Left cardiac atrium (tissue), 4 donors: ENCODE results near the gene TRPV5. TPM values are rescaled to one million over a fixed set of nuclear protein-coding genes. Genes with fewer than 3 reads are reported as not detected.

Experiments
- ATAC-seq, 2 donors: fragments of 200-7000 bp; cut with Tn5 transposase; one replicate each; pipeline ENCODE4 v1.9.1; 2020; ENCODE audit warnings: mild to moderate bottlenecking in 2 of 2, moderate library complexity in 2 of 2
- DNase-seq: peaks from one replicate; pipeline ENCODE4 v3.0.0-alpha.2; 2020
- intact Hi-C, 2 donors: fragments of 100-400 bp; cut with DNase I; formaldehyde crosslinking; loops; one replicate each; pipeline versions ENCODE4 v1.14.1 to v1.15.1; 2022 to 2023
- total RNA-seq, 2 donors: library from RNA; stranded (reverse); fragmentation: NEBNext Ultra II Directional; extraction: Animal tissue kit (Norgen Biotek cat#: 25700); gene quantifications; one replicate each; pipeline ENCODE4 v1.2.1, GENCODE V29; 2021
- donor health status: DM: no; HTN: yes; CAD: no.
- donor health status: DM: no; HTN: yes; CAD: no; lungs with severe emphysema.
- donor health status: DM: yes; HTN: yes; CAD: no.
- donor health status: Dilated cardiomyopathy.

TRPV5 gene
- total RNA-seq, 2 donors from 2014 or later = not detected

DNA sequence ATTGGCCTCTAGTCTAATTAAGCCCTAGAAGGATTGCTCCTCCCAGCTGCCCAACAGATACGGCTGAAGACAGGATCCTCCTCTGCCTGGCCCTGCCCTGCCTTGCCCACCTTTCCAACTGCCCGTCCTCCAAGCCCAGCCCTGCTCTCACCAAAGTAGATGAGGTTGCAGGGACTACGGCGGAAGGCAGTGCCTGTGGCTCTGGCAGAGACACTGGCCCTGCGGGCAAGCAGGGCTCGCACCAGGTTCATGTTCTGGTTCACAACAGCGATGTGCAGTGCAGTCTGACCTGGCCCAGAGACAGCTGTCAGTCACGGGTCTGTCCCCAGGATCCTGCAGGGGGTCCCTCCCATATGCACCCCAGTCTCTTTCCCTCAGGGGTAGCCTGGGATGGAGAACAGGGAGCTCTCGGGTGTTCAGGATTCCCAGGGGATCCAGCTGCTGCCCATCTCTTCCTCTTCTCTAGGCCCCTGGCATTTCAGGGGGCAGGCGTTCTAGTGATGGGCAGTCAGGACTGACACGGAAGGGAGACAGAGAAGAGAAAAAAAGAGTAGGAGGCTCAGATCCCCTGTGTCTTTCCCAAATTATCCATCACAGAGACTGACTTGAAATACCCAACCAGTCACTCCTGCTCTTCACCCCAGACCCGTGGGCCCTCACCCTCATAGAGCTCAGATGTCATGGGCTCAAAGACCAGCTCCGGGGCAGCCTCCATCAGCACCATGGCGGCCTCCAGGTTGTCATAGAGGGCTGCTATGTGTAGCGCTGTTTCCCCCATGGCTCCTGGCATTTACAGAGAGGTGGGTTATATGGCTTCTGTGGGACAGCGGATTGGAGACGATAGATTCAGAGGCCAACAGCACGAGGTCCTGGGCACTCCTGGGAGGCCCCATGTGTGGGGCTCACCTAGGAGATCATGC is 56.3 kb downstream of the TRPV5 start:
- intact Hi-C loops = no loop called here
- ATAC-seq (no peak), DNase-seq (no peak)

DNA sequence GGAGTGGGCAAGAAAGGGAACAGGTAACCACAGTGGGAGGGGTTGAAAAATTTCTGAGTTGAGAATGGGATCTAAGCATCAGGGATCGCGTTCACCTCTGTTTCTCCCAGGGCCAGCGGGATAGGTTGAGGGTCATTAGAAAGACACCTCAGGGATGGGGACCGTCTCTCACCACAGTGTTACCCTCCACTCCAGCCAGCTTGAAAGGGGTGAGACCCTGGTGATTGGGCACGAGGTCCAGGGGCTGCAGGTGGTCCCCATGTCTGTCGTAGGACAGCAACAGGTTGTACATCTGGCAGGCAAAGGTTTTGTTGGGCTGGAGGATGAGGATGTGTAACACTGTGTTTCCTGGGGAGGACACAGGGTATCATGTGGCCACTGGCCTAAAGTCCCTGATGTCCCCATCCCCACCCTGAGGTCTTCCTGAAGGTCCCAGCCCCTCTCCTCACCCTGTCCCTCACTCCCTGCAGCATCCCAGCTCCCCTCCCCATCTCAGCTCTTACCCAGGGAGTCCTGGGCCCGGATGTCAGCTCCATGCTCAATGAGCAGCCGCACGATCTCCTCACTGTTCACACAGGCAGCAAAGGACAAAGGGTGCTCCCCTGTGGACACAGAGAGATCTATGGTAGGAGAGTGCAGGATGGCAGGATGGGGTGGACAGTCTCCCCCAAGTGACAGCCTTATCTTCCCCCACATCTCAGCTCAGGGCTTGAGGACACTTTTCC is 57.1 kb downstream of the TRPV5 start:
- no peak for ATAC-seq
- no peak for DNase-seq
- intact Hi-C loops = no loop called here

DNA sequence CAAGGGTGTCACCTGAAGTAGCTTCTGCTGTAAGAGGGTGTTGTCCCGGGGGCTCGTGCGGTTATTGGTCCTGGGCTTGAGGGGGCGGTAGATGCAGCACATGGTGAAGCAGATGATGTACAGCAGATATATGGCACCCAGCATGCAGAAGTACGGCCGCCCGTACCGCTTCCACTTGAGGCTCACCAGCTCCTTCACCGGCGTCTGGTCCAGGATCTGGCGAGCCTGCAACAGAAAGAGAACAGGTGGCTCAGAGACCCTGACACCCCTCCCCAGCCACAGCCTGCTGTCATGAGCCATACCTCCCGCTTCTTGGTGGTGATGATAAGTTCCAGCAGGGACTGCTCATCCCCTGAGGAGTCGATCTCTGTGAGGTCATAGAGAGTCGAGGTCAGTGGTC is 58.1 kb downstream of the TRPV5 start:
- intact Hi-C loops = no loop called here
- ATAC-seq (no peak), DNase-seq (no peak)

DNA sequence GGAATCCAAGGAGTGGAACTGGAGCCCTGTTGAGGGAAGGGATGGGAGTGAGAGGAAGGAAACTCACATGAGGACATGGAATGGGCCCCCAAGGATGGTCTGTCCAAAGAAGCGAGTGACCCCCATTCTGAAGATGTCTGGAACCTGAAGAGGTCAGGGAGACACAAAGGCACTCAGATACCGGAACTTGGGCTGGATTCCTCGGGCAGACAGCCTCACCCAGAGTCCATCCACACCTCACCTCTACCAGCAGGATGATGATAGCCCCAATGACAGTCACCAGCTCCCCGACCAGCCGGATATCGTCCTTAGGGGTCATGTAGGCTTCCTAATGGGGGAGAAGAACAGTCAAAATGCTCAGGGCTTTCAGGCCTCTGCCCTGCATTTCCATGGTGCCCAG is 58.7 kb downstream of the TRPV5 start:
- intact Hi-C loops = no loop called here
- no peak for ATAC-seq

DNA sequence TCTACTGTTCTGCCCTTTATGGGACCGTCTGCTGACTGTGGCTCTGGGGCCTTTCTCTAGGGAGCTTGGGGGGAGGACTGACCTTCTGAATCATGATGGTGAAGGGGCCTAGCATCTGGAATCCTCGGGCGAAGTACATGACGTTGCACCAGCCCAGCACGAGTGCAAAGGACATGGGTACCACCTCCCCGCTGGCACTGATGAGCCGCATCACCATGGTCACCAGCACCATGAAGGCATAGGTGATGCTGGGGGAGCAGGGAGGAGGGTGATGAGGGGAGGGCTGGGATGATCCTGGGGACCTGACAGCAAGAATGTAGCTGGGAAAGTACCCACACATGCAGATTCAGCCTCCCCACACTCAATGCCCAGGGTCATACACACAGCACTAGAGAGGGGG is 59.1 kb downstream of the TRPV5 start:
- ATAC-seq (no peak), DNase-seq (no peak)
- intact Hi-C loops = no loop called here

More for the DNA sequence above, 58.7 kb downstream of the TRPV5 start:
- DNase-seq = no peak

DNA sequence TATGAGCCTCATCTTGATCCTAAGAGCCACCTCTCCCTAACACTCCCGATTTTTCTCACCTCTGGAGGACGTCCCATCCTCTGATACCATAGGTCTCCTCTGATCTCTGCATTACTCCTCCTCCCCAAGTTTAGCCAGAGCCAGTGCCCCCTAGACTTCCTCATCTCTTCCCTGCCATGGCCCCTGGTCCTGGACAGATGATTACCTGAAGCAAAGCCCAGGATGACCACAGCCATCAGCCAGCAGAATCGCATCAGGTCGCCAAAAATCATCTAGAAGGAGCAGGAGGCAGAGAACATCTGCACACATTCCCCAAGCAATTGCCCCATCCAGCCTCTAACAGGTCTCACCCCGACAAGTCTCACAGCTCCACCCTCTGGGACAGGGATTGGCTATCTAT is 59.7 kb downstream of the TRPV5 start:
- DNase-seq (no peak), ATAC-seq (no peak)
- intact Hi-C loops = no loop called here

DNA sequence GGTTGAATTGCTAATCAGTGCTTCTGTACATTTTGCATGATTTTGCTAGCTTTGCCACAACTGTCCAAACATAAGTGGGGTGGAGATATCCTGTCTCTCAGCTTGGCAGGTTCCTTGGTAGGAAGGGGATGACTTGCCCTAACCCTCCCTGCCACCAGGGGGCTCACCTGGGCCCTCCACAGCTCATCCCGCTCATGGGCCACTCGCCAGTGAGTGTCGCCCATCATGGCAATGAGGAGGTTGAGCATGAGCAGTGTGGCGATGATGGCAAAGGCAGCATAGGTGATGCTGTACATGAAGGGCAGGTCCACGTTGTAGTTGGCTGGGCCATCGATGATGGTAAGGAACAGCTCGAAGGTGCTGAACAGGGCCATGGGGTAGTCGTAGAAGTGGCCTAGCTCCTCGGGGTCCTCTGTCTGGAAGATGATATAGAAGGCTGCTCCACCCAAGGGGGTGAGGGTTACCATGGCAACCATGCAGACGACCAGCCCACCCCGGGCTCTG is 60.2 kb downstream of the TRPV5 start:
- DNase-seq (no peak), ATAC-seq (no peak)
- intact Hi-C loops = no loop called here

DNA sequence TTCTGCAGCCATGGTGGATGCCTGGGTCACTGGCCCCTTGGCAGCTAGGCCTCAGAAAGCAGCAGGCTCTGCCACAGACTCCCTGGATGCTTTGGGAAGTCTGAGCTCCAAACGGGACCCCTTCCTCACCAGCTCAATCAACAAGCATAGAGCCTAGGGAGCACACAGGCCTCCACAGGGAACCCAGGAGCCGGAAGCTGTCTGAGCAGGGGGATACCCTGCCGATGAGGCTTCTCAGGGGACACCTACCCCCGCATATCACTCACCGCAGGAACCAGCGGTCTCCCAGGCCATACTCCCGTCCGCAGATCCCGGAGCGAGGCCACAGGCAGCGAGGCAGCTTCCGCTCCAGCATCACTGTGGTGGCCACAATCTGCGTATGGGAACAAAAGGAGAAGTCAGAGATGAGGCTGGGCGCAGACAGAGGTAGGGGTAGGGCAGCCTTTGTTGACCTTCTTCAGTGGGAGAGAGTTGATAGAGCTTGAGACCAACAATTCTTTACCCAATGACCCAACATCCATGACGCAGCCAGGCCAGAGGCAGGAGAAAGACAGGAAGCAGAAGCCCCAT is 61.4 kb downstream of the TRPV5 start:
- no peak for DNase-seq
- intact Hi-C loops = no loop called here

DNA sequence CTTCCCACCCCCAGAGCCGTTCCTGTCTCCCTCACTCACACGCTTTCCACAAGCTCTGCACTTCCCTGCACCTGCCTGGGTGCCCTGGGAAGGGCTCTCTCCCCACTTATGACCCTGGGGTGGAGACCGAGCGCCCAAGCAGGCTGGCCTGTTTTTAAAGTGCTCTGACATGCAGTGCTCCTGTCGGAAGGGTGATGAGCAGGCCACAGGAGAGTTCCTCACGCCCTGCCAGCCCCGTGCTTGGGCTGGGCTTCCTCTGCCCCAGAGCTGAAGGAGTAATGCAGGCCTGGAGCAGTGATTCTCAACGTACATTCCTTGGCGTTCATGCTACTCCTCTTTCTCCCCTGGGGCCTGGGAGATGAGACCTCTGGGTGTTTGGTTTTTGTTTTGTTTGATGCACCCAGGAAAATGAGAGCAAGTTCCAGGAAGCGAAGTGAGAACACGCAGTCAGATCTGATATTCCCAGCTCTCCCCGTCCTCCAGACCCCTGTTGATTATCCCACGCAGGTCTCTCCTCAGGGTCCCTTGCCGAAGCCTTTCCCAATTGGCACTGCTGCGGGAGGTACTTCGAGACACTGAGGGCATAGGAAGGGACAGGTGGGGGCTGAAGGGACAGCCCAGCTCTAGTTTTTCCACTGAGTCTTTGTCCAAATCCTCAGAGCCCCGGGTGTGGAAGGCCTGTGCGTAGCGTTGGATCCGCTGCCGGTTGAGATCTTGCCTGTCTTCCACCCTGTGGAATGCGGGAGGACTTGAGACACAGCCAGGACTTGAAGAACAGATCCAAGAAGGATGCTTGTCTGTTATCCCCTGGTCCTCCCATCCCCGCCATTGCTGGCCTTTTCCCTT is 62.1 kb downstream of the TRPV5 start:
- intact Hi-C loops = no loop called here
- no peak for ATAC-seq
- no peak for DNase-seq

More for the DNA sequence above, 61.4 kb downstream of the TRPV5 start:
- no peak for ATAC-seq

DNA sequence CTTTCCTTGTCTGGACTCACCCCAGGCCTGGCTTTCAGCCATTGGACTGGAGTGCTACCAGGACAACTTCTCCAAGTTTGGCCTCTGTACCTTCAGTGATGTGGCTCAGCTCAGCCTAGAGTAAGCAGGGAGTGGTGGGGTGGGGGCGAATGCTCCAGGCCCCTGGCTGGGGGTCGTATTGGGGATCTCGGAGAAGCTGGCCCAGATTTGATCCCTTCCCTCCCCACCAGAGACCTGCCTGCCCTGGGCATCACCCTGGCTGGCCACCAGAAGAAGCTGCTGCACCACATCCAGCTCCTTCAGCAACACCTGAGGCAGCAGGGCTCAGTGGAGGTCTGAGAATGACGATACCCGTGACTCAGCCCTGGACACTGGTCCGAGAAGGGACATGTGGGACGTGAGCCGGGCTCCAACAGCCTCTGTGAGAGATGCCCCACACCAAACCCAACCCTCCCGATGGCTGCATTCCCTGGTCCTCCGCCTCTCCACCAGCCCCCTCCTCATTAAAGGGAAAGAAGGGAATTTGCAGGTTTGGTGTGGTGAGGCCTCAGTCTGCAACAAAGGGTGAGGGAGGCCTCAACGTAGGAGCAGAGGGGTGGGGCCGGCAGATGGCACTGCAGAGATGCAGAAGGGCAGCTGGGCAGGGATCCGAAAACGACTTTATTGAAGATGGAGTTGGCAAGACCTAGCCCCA is 62.8 kb downstream of the TRPV5 start:
- DNase-seq (no peak), ATAC-seq (no peak)
- intact Hi-C loops = no loop called here

DNA sequence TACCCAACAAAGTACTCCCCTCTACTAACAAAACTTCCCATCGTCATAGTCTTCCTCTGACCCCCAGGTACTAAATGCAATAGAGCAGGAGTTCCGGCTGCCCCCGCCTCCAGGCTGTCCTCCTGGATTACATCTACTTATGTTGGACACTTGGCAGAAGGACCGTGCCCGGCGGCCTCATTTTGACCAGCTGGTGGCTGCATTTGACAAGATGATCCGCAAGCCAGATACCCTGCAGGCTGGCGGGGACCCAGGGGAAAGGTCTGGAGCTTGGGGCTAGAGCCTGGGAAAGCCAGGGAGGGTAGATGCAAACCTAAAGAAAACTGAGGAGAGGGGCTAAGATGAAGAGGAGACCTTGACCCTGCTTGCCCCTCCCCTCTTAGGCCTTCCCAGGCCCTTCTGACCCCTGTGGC is 63.4 kb downstream of the TRPV5 start:
- intact Hi-C loops = no loop called here
- no peak for ATAC-seq
- no peak for DNase-seq

DNA sequence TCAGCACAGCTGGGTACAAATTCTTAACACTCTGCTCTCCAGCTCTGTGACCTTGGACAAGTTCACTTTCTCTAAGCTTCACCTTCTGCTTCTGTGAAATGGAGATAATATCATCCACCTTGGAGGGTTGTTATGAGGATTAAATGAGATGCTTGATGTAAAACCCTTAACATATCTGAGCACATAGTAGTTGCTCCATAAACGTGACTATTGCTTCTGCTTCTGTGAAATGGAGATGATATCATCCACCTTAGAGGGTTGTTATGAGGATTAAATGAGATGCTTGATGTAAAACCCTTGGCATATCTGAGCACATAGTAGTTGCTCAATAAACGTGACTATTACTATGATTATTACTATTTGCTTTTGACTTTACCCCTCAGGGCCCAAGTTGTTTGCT is 64.1 kb downstream of the TRPV5 start:
- intact Hi-C loops = no loop called here
- ATAC-seq = no peak
- DNase-seq = no peak

DNA sequence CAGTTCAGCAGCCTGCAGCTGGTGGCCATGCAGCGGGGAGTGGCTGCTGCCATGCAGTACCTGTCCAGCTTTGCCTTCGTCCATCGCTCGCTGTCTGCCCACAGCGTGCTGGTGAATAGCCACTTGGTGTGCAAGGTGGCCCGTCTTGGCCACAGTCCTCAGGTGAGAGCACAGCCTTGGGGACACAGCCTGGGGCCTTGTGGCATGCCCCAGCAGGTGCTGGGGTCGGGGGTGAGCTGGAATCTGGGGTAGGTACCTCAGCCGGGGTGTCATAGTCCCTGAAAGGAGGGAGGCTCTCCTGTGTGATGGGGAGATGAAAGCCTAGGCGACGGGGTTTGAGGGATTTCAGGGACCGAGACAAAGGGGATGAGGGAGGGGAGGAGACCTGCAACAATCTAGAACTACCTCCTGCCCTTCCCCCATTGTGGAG is 64.5 kb downstream of the TRPV5 start:
- intact Hi-C loops = no loop called here
- no peak for DNase-seq
- ATAC-seq = no peak

DNA sequence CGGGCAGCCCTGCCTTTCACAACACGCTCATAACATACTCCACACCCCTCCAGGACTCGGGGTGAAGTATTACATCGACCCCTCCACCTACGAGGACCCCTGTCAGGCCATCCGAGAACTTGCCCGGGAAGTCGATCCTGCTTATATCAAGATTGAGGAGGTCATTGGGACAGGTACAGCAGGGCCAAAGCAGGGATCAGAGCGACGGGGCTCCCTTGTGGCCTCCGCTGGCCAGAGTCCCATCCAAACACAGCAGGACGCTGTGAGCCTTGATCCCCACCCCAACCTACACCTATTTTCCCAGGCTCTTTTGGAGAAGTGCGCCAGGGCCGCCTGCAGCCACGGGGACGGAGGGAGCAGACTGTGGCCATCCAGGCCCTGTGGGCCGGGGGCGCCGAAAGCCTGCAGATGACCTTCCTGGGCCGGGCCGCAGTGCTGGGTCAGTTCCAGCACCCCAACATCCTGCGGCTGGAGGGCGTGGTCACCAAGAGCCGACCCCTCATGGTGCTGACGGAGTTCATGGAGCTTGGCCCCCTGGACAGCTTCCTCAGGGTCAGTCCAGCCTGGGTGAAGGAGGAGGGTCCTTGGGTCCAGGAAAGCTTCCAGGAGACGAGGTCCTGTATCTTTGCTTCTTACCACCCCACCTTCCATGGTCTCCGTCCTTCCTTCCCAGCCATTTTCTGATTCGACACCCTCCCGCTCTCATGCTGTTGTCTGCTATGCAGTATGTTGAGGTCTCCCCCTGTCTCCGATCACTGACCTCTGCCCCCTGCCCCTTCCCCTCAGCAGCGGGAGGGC is 65.2 kb downstream of the TRPV5 start:
- no peak for DNase-seq
- intact Hi-C loops = no loop called here
- ATAC-seq = no peak

DNA sequence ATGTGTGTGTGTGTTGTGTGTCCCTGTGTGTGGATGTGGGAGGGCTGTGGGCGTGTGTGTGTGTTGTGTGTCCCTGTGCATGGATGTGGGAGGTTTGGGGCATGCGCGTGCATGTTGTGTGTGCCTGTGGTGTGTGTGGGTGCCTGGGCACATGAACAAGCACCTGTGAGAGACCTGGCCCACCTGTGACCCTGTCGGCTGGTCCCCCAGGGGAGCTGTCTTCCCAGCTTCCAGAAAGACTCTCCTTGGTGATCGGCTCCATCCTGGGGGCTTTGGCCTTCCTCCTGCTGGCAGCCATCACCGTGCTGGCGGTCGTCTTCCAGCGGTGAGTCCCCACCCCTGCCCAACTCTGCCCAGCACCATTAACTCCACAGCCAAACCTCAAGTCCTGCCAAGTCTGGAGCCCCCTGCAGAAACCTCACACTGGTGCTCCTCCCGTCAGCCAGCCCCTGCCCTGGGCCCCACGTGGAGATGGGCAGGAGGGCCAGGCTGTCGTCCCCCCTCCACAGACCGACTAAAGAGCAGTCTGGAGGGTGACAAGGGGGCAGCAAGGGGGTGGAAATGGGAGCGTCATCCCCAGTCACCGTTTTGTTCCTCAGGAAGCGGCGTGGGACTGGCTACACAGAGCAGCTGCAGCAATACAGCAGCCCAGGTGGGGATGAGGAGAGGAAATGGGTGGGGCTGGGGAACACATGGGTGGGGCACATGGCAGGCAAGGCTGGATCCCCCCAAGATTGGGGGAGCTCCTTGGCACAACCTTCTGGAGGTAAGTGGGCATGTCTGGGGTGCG is 66.0 kb downstream of the TRPV5 start:
- intact Hi-C loops = no loop called here
- ATAC-seq = no peak

DNA sequence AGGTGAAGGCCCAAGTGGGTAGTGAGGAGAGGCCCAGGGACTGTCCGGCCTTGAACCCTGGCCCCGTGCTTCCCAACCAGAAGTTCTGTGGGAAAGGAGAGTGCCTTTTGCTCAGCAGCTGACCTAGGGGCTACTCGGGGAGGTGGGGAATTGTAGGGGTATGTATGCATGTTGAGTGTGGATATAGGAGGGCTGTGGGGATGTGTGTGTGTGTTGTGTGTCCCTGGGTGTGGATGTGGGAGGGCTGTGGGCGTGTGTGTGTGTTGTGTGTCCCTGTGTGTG is 66.5 kb downstream of the TRPV5 start:
- DNase-seq = no peak
- intact Hi-C loops = no loop called here
- ATAC-seq = no peak

More for the DNA sequence above, 66.0 kb downstream of the TRPV5 start:
- DNase-seq = no peak
